Bronchial epithelial cell (primary cell): ENCODE results near the gene PRR16. TPM values are rescaled to one million over a fixed set of nuclear protein-coding genes. Genes with fewer than 3 reads are reported as not detected.
"Not testable (repeated sequence)": the region's sequence is repeated elsewhere in the genome, so short reads cannot be mapped to it uniquely, and the experiment has no call there.

Source experiments
- DNase-seq: peaks from one replicate; pipeline ENCODE4 v3.0.0-alpha.2; 2010; ENCODE audit warnings: low read depth
- FAIRE-seq: peaks from 2 replicates; lab custom pipeline; 2011; peaks lifted over from hg19 to GRCh38; lab: Jason Lieb, UNC
- H3K27me3 ChIP-seq: 2 replicates; pipeline ENCODE4 v1.5.1; 2011; ENCODE audit warnings: low read length; ENCODE audit not compliant: control insufficient read depth, insufficient read depth
- H3K36me3 ChIP-seq: 2 replicates; pipeline ENCODE4 v1.5.1; 2011; ENCODE audit warnings: low read length; ENCODE audit not compliant: control insufficient read depth, insufficient read depth
- H3K4me3 ChIP-seq: 2 replicates; pipeline ENCODE4 v1.5.1; 2011; ENCODE audit warnings: mild to moderate bottlenecking, low read depth, low read length, control low read depth
- CTCF ChIP-seq: IDR thresholded peaks from 2 replicates; pipeline ENCODE4 v1.5.1; 2011; ENCODE audit warnings: mild to moderate bottlenecking, moderate library complexity, low read length, control low read depth, inconsistent platforms; ENCODE audit not compliant: insufficient read depth, severe bottlenecking
- total RNA-seq: library from RNA; depleted of rRNA; stranded (reverse); fragments of >200 nt; gene quantifications from 2 replicates; pipeline ENCODE4 v1.2.1, GENCODE V29; 2014

Gene PRR16
- total RNA-seq, 1 donor from 2014 or later, result 0.53 TPM

GRCh38 chr5:120456006-120456405 is 8.1 kb upstream of the PRR16 start:
- DNase-seq, result no peak
- Histone ChIP-seq H3K27me3 (no peaks in the 10 kb centered on the region), H3K36me3 (no peaks in the 10 kb centered on the region), H3K4me3 (no peak overlapping the region)
- no peak for TF ChIP-seq CTCF
- no peak for FAIRE-seq

- peak; percentile 65 for TF ChIP-seq CTCF
- FAIRE-seq (no peak), DNase-seq (peak; percentile 26)
- H3K36me3 ChIP-seq, result no peaks in the 10 kb centered on the region
- H3K27me3 ChIP-seq, result peaks cover 1% of the 10 kb centered on the region
- peak overlapping the region; percentile 4 for H3K4me3 ChIP-seq
Measured at GRCh38 chr5:120457839-120458507, 6.1 kb upstream of the PRR16 start.

- DNase-seq, H3K36me3 ChIP-seq, H3K4me3 ChIP-seq, FAIRE-seq, H3K27me3 ChIP-seq: not testable (repeated sequence)
Measured at GRCh38 chr5:120458508-120458847, 5.6 kb upstream of the PRR16 start.

DNA sequence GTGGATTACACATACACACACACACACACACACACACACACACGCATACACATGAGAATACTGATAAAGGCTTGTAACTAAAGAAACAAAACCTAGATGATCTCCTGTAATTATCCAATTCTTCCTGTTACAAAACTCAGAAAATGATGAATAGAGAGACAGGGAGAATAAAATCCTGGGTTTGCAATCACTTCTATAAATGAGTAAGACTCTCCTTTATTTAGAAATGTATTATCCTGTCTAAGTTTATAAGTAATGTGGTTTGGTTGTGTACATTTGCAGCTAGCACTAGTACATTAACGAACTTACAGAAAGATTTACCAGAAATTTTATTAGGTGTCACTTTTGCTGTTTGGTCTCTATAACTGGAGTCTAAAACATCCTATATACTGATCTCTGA is 2.8 kb upstream of the PRR16 start:
- TF ChIP-seq CTCF, result no peak
- FAIRE-seq (no peak), DNase-seq (no peak)
- no peaks in the 10 kb centered on the region for H3K36me3 ChIP-seq
- H3K27me3 ChIP-seq, result peaks cover 14% of the 10 kb centered on the region
- H3K4me3 ChIP-seq, result no peak overlapping the region

DNA sequence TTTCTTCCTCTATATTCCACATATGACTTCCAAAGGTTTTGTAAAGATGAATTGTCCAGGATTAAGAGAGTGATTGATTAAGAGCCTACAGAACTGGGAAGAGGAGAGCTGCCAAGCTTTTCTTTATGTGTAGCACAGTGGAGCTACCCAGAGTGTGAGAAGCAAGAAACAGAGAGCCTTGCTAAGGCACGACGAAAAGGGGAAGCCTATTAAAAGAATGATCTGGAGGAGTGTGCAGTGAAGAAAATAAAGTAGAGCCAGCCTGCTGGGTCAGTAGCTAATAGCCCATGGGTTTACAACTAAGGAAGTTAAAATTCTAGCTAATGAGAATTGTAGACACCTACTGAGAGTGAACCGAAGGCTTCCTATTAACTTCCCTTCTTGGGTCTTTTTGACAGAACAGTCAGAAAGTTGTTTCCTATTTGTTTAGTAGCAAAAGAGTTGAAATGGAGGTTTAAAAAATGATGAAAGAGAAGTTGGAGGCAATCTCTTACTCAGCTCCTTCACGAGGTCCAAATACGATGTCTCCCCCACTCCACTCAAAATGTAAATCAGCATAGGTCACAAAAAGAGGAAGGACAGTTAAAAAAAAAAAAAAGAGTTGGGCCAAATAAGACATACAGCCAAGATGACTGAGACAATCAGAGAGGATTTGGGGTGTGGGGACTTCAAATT is 957 bp upstream of the PRR16 start:
- DNase-seq, result no peak
- Histone ChIP-seq H3K4me3 (no peak overlapping the region), H3K36me3 (no peaks in the 10 kb centered on the region), H3K27me3 (peaks cover 14% of the 10 kb centered on the region)
- FAIRE-seq, result no peak
- no peak for TF ChIP-seq CTCF

DNA sequence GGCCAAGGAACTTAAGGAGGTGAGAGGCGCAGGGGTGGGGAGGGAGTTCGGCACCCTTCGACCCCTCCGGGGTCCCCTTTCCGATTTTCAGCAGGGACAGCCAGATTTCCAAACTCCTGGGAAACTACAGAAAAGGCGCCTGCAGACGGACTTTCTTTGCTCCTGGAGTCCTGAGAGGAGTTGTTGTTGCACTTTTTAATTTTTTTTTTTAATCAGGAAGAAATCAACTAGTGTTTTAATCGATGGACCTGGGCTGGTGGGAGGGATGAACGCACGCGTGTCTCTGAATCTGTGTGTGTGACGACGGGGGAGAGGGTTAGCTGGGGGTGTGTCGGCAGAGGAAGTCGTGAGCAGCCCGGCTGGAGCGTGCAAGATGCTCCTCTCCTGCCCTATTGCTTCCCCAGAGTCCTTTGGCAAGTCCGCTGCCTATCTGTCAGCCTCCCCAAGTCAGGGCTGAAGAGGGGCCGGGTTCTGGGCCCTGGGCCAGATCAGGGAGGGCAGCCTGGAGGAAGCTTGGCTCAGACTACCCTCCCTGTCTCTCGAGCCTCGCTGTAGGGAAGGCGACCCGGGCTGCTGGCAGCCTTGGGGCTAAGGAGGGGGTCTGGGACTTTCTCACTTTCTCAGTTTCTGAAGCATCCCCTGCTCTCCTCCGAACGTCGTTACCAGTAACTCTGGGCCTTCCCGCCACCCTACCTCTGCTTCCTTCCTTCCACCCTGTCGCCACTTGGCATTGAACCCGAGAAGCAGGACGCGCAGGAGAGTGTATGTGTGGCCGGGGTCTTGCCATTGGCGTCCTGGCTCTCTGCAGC is 731 bp downstream of the PRR16 start:
- peaks cover 14% of the 10 kb centered on the region for H3K27me3 ChIP-seq
- no peaks in the 10 kb centered on the region for H3K36me3 ChIP-seq
- no peak for TF ChIP-seq CTCF
- H3K4me3 ChIP-seq, result peak overlapping the region; percentile 34
- DNase-seq (no peak), FAIRE-seq (no peak)
